WTC11 (cell line): ENCODE data around the gene PIP. TPM values are rescaled to one million over a fixed set of nuclear protein-coding genes. Genes with fewer than 3 reads are reported as not detected.

ENCODE experiments used
- ATAC-seq: fragments of 200-7000 bp; cut with Tn5 transposase; 2 replicates; pipeline ENCODE4 v1.10.0; 2021; ENCODE audit warnings: mild to moderate bottlenecking, moderate library complexity
- CTCF ChIA-PET: fragments of 300-600 bp; sonication (Branson Sonifier 250); formaldehyde crosslinking; loops from one replicate; lab custom pipeline; 2021; ENCODE audit warnings: antibody characterized with exemption; lab: Charles Lee
- POLR2A ChIA-PET: fragments of 350-600 bp; sonication (Branson Sonifier 250); formaldehyde crosslinking; loops from one replicate; lab custom pipeline; 2021; ENCODE audit warnings: antibody characterized with exemption; lab: Charles Lee
- DNase-seq: peaks from one replicate; pipeline ENCODE4 v3.0.0; 2021; ENCODE audit warnings: low spot score
- H3K27ac Mint-ChIP-seq: 2 replicates; pipeline ENCODE4 v1.8.0; 2021; ENCODE audit warnings: mixed read lengths
- H3K27me3 Mint-ChIP-seq: 2 replicates; pipeline ENCODE4 v1.8.0; 2021; ENCODE audit warnings: low read depth, mild to moderate bottlenecking, moderate library complexity, mixed read lengths
- H3K36me3 Mint-ChIP-seq: 2 replicates; pipeline ENCODE4 v1.8.0; 2021; ENCODE audit warnings: mixed read lengths
- H3K4me1 Mint-ChIP-seq: 2 replicates; pipeline ENCODE4 v1.8.0; 2022; ENCODE audit warnings: mixed read lengths
- H3K4me3 Mint-ChIP-seq: 2 replicates; pipeline ENCODE4 v1.8.0; 2021; ENCODE audit warnings: mild to moderate bottlenecking, moderate library complexity, mixed read lengths
- H3K9me3 Mint-ChIP-seq: 2 replicates; pipeline ENCODE4 v1.8.0; 2021; ENCODE audit warnings: mixed read lengths
- AFF4 ChIP-seq: sonication (generic); formaldehyde crosslinking; IDR thresholded peaks from 2 replicates; pipeline ENCODE4 v1.8.1; 2023; ENCODE audit warnings: mild to moderate bottlenecking, missing genetic modification reagents, borderline replicate concordance
- ATF1 ChIP-seq: sonication (generic); formaldehyde crosslinking; IDR thresholded peaks from 2 replicates; pipeline ENCODE4 v1.8.1; 2023; ENCODE audit warnings: mild to moderate bottlenecking, moderate library complexity, missing genetic modification reagents
- ELF4 ChIP-seq: sonication (generic); formaldehyde crosslinking; IDR thresholded peaks from 2 replicates; pipeline ENCODE4 v1.8.1; 2022; ENCODE audit warnings: low read depth, mild to moderate bottlenecking, moderate library complexity, missing genetic modification reagents
- FOXJ3 ChIP-seq: sonication (generic); formaldehyde crosslinking; IDR thresholded peaks from 2 replicates; pipeline ENCODE4 v1.9.0; 2021; ENCODE audit warnings: missing genetic modification reagents, mild to moderate bottlenecking, borderline replicate concordance
- FOXK1 ChIP-seq: sonication (generic); formaldehyde crosslinking; IDR thresholded peaks from 2 replicates; pipeline ENCODE4 v1.8.0; 2022; ENCODE audit warnings: mild to moderate bottlenecking, moderate library complexity, missing genetic modification reagents
- GABPB1 ChIP-seq: sonication (generic); formaldehyde crosslinking; IDR thresholded peaks from 2 replicates; pipeline ENCODE4 v1.8.1; 2023; ENCODE audit warnings: mild to moderate bottlenecking, missing genetic modification reagents
- IRF1 ChIP-seq: sonication (generic); formaldehyde crosslinking; IDR thresholded peaks from 2 replicates; pipeline ENCODE4 v1.8.0; 2023; ENCODE audit warnings: missing genetic modification reagents
- NFYB ChIP-seq: sonication (generic); formaldehyde crosslinking; conservative IDR thresholded peaks from 2 replicates; pipeline ENCODE4 v1.8.0; 2022; ENCODE audit warnings: low read depth, missing genetic modification reagents
- NR2C2 ChIP-seq: sonication (generic); formaldehyde crosslinking; IDR thresholded peaks from 2 replicates; pipeline ENCODE4 v1.8.0; 2022; ENCODE audit warnings: mild to moderate bottlenecking, missing genetic modification reagents
- SMAD4 ChIP-seq: sonication (generic); formaldehyde crosslinking; IDR thresholded peaks from 2 replicates; pipeline ENCODE4 v1.8.0; 2022; ENCODE audit warnings: mild to moderate bottlenecking, missing genetic modification reagents
- SOX15 ChIP-seq: fragments of 250-450 bp; sonication (Bioruptor Pico); IDR thresholded peaks from 2 replicates; pipeline ENCODE4 v1.9.0; 2021; ENCODE audit warnings: mild to moderate bottlenecking
- STAT6 ChIP-seq: sonication (generic); formaldehyde crosslinking; conservative IDR thresholded peaks from 2 replicates; pipeline ENCODE4 v1.8.1; 2023; ENCODE audit warnings: mild to moderate bottlenecking, low read depth, missing genetic modification reagents, moderate library complexity
- TEAD1 ChIP-seq: sonication (generic); formaldehyde crosslinking; IDR thresholded peaks from 2 replicates; pipeline ENCODE4 v1.8.0; 2022; ENCODE audit warnings: mild to moderate bottlenecking, missing genetic modification reagents
- ZNF263 ChIP-seq: sonication (generic); formaldehyde crosslinking; IDR thresholded peaks from 2 replicates; pipeline ENCODE4 v1.8.1; 2022; ENCODE audit warnings: low read depth, mild to moderate bottlenecking, moderate library complexity, missing genetic modification reagents
- total RNA-seq: library from RNA; stranded (reverse); gene quantifications from 3 replicates; pipeline ENCODE4 v1.2.3, GENCODE V29; 2021

The PIP gene
- total RNA-seq, 1 experiment from 2014 or later, result not detected

GRCh38 chr7:143129477-143129876, 2.4 kb upstream of the PIP start:
- peaks cover 24% of the 10 kb centered on the region for H3K9me3 Mint-ChIP-seq
- ATAC-seq (no peak), DNase-seq (no peak)
- H3K27me3 Mint-ChIP-seq, result peaks cover 15% of the 10 kb centered on the region
- ChIA-PET CTCF (no interaction called here), POLR2A (no interaction called here)
- H3K27ac Mint-ChIP-seq, result no peak overlapping the region
- 0 out of 2 replicates have a peak, but pooled peaks cover 4% of the 10 kb centered on the region for H3K4me1 Mint-ChIP-seq
- no peak overlapping the region for H3K4me3 Mint-ChIP-seq
- H3K36me3 Mint-ChIP-seq, result peaks cover 14% of the 10 kb centered on the region
- TF ChIP-seq AFF4 (CRISPR knock-in tag), result no peak

- DNase-seq, result no peak
Observed at GRCh38 chr7:143130541-143130940, 1.3 kb upstream of the PIP start.

GRCh38 chr7:143147070-143147469, 15.2 kb downstream of the PIP start:
- TF ChIP-seq IRF1, result no peak
- TF ChIP-seq, all 79 proteins: peak for 0
- CTCF ChIA-PET, result no interaction called here
- H3K27me3 Mint-ChIP-seq, result peaks cover 8% of the 10 kb centered on the region
- H3K36me3 Mint-ChIP-seq, result 0 out of 2 replicates have a peak, but pooled peaks cover 2% of the 10 kb centered on the region
- no peaks in the 10 kb centered on the region for H3K4me1 Mint-ChIP-seq
- H3K9me3 Mint-ChIP-seq, result peaks cover 19% of the 10 kb centered on the region
- no peak overlapping the region for H3K27ac Mint-ChIP-seq
- POLR2A ChIA-PET, result no interaction called here
- no peak for DNase-seq
- no peak for ATAC-seq
- no peak overlapping the region for H3K4me3 Mint-ChIP-seq

More at GRCh38 chr7:143130541-143130940, 1.3 kb upstream of the PIP start:
- H3K4me1 Mint-ChIP-seq, result 0 out of 2 replicates have a peak, but pooled peaks cover 4% of the 10 kb centered on the region
- H3K27me3 Mint-ChIP-seq, result peaks cover 18% of the 10 kb centered on the region
- H3K27ac Mint-ChIP-seq, result no peak overlapping the region
- no peak overlapping the region for H3K4me3 Mint-ChIP-seq
- ChIA-PET CTCF (interaction anchor here (0.8 kb wide), 1 partner anchor 85 kb away, joined by 3 read pairs; no protein-coding TSS in a partner anchor), POLR2A (no interaction called here)
- ATAC-seq, result no peak
- peaks cover 5% of the 10 kb centered on the region for H3K36me3 Mint-ChIP-seq
- H3K9me3 Mint-ChIP-seq, result peaks cover 18% of the 10 kb centered on the region
- TF ChIP-seq FOXJ3 (CRISPR knock-in tag) (no peak), SOX15 (CRISPR knock-in tag) (no peak), NFYB (CRISPR knock-in tag) (no peak), STAT6 (CRISPR knock-in tag) (no peak), NR2C2 (no peak), SMAD4 (CRISPR knock-in tag) (no peak), ZNF263 (CRISPR knock-in tag) (no peak), TEAD1 (no peak), GABPB1 (CRISPR knock-in tag) (no peak), FOXK1 (CRISPR knock-in tag) (no peak), ELF4 (no peak), ATF1 (CRISPR knock-in tag) (no peak)
